OCI-LY7 (cell line): ENCODE results near the gene ARFGEF2. TPM values are rescaled to one million over a fixed set of nuclear protein-coding genes. Genes with fewer than 3 reads are reported as not detected.

ENCODE experiments used
- BruUV-seq: library from RNA; stranded (reverse); fragments of 400-500 nt; replicated peaks from 2 replicates; lab custom pipeline; 2021; lab: Mats Ljungman, UMichigan
- CTCF ChIA-PET: fragments of 300-600 bp; sonication (Branson Sonifier 250); formaldehyde crosslinking; loops from one replicate; lab custom pipeline; 2022; ENCODE audit warnings: antibody characterized with exemption; ENCODE audit not compliant: unreplicated experiment; lab: Charles Lee
- POLR2A ChIA-PET: fragments of 300-600 bp; sonication (Branson Sonifier 250); formaldehyde crosslinking; loops from one replicate; lab custom pipeline; 2022; ENCODE audit warnings: antibody characterized with exemption; lab: Charles Lee
- DNase-seq: peaks from one replicate; pipeline ENCODE4 v3.0.0-alpha.2; 2015; ENCODE audit warnings: low spot score
- H2AFZ ChIP-seq: fragments of 200-600 bp; sonication (generic), shearing (Covaris generic); 2 replicates; pipeline ENCODE4 v1.6.1; 2014; ENCODE audit warnings: mild to moderate bottlenecking, antibody characterized with exemption, low read length, moderate library complexity
- H3K27ac ChIP-seq: fragments of 200-600 bp; sonication (generic); 2 replicates; pipeline ENCODE4 v1.5.1; 2014; ENCODE audit warnings: mixed run types, low read depth, mild to moderate bottlenecking, moderate library complexity, low read length, inconsistent platforms; ENCODE audit not compliant: poor library complexity, severe bottlenecking
- H3K36me3 ChIP-seq: fragments of 200-600 bp; sonication (generic); 2 replicates; pipeline ENCODE4 v1.6.1; 2014; ENCODE audit warnings: mild to moderate bottlenecking, antibody characterized with exemption, low read length, moderate library complexity, mixed read lengths; ENCODE audit not compliant: insufficient read depth
- H3K4me1 ChIP-seq: fragments of 200-600 bp; sonication (generic); 2 replicates; pipeline ENCODE4 v1.5.1; 2014; ENCODE audit warnings: mild to moderate bottlenecking, low read length; ENCODE audit not compliant: insufficient read depth, poor library complexity, severe bottlenecking
- H3K4me2 ChIP-seq: fragments of 200-600 bp; sonication (generic); 2 replicates; pipeline ENCODE4 v1.6.1; 2014; ENCODE audit warnings: mild to moderate bottlenecking, low read length
- H3K4me3 ChIP-seq: fragments of 200-600 bp; sonication (generic); 2 replicates; pipeline ENCODE4 v1.5.1; 2014; ENCODE audit warnings: mild to moderate bottlenecking, low read depth, low read length; ENCODE audit not compliant: poor library complexity, severe bottlenecking
- H3K79me2 ChIP-seq: fragments of 200-600 bp; sonication (generic); 2 replicates; pipeline ENCODE4 v1.6.1; 2016; ENCODE audit warnings: low read depth, mild to moderate bottlenecking, low read length, moderate library complexity, mixed read lengths; ENCODE audit not compliant: insufficient read depth
- H3K9me2 ChIP-seq: fragments of 200-600 bp; sonication (generic); 2 replicates; pipeline ENCODE4 v1.6.1; 2016; ENCODE audit warnings: mild to moderate bottlenecking, low read length, mixed read lengths; ENCODE audit not compliant: insufficient read depth
- H3K9me3 ChIP-seq: fragments of 200-600 bp; sonication (generic); 2 replicates; pipeline ENCODE4 v1.6.1; 2014; ENCODE audit warnings: mild to moderate bottlenecking, mixed run types, low read length, mixed read lengths
- H4K20me1 ChIP-seq: fragments of 200-600 bp; sonication (generic); 2 replicates; pipeline ENCODE4 v1.6.1; 2014; ENCODE audit warnings: mild to moderate bottlenecking, antibody characterized with exemption, low read length, moderate library complexity, mixed read lengths; ENCODE audit not compliant: insufficient read depth
- CTCF ChIP-seq: fragments of 200-600 bp; sonication (generic); conservative IDR thresholded peaks from 2 replicates; pipeline ENCODE4 v1.5.1; 2014; ENCODE audit warnings: mild to moderate bottlenecking, antibody characterized with exemption, low read length, moderate library complexity, mixed read lengths
- EZH2phosphoT487 ChIP-seq: fragments of 200-600 bp; sonication (generic); IDR thresholded peaks from 2 replicates; pipeline ENCODE4 v1.6.1; 2018; ENCODE audit warnings: low read depth, borderline replicate concordance, mild to moderate bottlenecking, mixed run types, antibody characterized with exemption, low read length, moderate library complexity, mixed read lengths
- intact Hi-C: fragments of 100-400 bp; cut with micrococcal nuclease; formaldehyde crosslinking; loops from one replicate; pipeline ENCODE4 v1.10.0; 2022; ENCODE audit not compliant: unreplicated experiment
- total RNA-seq, 2 experiments: library from RNA; depleted of rRNA in 1 of 2; stranded (reverse); fragments of >200 nt in 1 of 2; shearing (Covaris generic) in 1 of 2; gene quantifications; 2 replicates each; pipeline ENCODE4 v1.2.3, GENCODE V29; 2014 to 2022

The ARFGEF2 gene
- total RNA-seq, 2 experiments from 2014 or later, result 23.4 to 42.1 TPM

DNA sequence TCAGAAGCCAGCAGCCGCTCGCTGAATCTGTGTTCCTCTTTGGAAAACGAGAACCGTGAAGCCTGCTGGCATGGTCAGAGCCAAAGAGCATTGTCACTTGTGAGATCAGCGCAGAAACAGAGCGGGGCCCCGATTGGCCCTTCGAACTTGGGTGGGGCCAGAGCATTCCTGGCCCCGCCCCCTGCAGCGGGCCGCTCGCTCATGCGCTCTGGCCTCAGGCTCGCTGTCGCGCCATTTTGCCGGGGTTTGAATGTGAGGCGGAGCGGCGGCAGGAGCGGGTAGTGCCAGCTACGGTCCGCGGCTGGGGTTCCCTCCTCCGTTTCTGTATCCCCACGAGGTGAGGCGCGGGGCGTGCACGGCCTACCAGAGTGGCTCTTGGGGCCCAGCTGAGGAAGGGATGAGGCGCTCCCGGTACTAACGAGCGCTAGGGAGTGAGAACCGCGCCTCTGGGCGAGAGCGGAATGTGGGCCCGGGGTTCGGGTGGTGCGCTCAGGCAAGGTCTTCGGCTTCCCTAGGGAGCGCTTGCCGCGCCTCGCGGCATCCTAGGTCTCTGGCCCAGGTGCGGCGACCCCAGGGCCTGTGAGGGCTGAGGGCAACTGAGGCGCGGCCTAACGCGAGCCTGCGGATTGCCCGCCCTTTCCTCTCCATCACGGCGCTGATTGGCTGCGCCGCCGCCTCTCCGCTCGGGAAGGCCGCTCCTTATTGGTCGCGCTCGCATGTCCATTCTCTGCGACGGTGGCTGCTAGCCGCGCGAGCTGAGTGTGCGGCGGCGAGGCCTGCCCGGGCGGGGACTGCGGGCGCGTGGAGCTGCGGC, 124.8 kb downstream of the ARFGEF2 start, which contains the start of gene CSE1L:
Gene CSE1L, plus strand, starts transcription at position 226 of the 814 bp plus-strand sequence. CDS start 12,152 bp downstream, outside the sequence.
- POLR2A ChIA-PET, result interaction anchor here (0.9 to 1.2 kb wide), 4 partner anchors 9 to 234 kb away, joined by 3 read pairs; no protein-coding TSS in a partner anchor
- no TSS peak for BruUV-seq
- Histone ChIP-seq H3K4me2 (peak within 1 kb of the TSS; percentile 88), H3K9me2 (no peaks in the 10 kb centered on the region), H3K4me1 (peaks cover 22% of the 10 kb centered on the region), H4K20me1 (peaks cover 17% of the 10 kb centered on the region; the same call in 1 of the 2 replicates), H3K27ac (peak within 1 kb of the TSS; percentile 88), H3K4me3 (peak within 1 kb of the TSS; percentile 96), H3K9me3 (peaks cover 17% of the 10 kb centered on the region; the same call in 1 of the 2 replicates), H3K36me3 (peaks cover 36% of the 10 kb centered on the region), H3K79me2 (peaks cover 55% of the 10 kb centered on the region), H2AFZ (peak within 1 kb of the TSS; percentile 89)
- intact Hi-C loops, result loop anchor here (5.0 to 10.0 kb wide), 2 partner anchors 171 to 1691 kb away; partner anchors contain the start of genes DDX27 and ZMYND8
- CTCF ChIA-PET, result no interaction called here
- peak; percentile 96 for DNase-seq
- no peak for TF ChIP-seq EZH2phosphoT487
- TF ChIP-seq CTCF, result no peak

DNA sequence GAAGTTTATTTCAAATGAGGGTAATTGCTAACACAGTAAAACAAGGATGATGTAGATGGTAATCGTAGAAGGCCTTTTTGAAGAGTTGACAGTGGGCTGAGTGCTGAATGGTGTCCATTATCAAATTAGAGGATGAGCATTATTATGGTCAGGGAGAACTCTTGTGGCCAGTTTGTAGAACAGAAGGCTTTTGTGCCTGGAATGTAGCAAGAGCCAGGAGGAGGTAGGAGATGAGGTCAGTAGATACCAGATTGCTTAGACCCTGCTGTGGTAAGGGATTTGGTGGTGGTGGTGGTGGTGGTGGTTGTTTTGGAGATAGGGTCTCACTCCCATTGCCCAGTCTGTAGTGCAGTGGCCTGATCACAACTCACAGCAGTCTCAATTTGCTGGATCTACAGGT, 130.8 kb downstream of the ARFGEF2 start:
- Histone ChIP-seq H3K27ac (no peak overlapping the region), H3K4me3 (no peak overlapping the region), H3K79me2 (peaks cover 100% of the 10 kb centered on the region), H3K36me3 (peaks cover 96% of the 10 kb centered on the region), H2AFZ (no peak overlapping the region), H3K9me2 (no peaks in the 10 kb centered on the region), H3K4me2 (peak overlapping the region; percentile 5; the same call in 1 of the 2 replicates), H3K4me1 (peaks cover 12% of the 10 kb centered on the region), H3K9me3 (peaks cover 17% of the 10 kb centered on the region; the same call in 1 of the 2 replicates), H4K20me1 (peaks cover 47% of the 10 kb centered on the region)
- TF ChIP-seq CTCF (no peak), EZH2phosphoT487 (no peak)
- intact Hi-C loops, result no loop called here
- ChIA-PET CTCF (no interaction called here), POLR2A (interaction anchor here (0.7 kb wide), 1 partner anchor 328 kb away, joined by 5 read pairs; no protein-coding TSS in a partner anchor)
- BruUV-seq, result no TSS peak
- no peak for DNase-seq
